Ecto neural progenitor cell (in vitro differentiated cells): ENCODE results near the gene PRKCZ.

Source experiments
- DNase-seq: peaks from one replicate; pipeline ENCODE4 v3.0.0-alpha.2; 2018; ENCODE audit warnings: low spot score

Gene PRKCZ

DNA sequence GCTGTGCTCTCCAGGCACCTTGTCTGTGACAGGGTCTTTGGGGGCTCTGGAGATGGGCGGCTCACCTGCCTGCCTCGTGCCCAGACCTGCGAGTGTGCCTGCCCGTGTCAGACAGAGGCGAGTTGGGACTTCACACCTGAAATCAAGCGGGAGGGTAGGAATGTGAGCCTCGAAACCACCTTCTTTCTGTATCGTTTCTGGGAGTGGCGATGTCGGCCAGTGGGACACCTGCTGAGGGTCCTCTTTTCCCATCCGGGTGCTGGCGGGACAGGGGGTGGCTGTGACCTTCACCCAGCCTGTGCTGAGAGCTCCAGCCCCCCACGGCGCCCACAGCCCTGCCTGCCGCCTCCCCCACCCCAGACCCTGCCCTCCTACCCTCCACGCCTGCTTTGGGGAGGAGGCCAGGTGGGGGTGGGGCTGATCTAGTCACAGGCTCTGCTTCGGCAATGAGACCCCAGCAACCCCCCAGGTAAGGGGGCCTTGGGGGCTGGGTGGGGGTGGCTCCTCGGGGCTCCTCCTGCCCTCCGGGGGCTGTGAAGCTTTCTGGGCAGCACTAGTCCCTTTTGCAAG, 160.0 kb downstream of the PRKCZ start:
- DNase-seq: no peak

DNA sequence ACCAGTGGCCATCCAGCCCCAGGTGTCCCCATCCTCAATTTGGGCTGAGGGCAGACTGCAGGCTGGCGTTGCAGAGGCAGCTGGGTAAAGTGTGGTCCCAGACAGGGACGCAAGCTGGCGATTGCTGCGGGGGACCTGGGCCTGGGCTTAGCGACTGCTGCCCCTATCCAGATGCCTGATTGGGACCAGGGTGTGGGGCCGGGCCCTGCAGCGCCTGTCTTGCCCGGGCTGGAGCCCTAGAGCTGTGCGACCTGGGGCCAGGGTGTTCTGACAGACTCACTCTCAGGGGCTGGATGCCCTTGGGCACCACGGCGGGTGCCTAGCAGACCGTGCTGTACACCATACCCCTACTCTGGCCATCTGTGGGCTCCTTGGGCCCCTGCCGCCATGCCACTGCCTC, 160.6 kb downstream of the PRKCZ start:
- DNase-seq: no peak

- DNase-seq: no peak
Observed at GRCh38 chr1:2212274-2212531, 162.0 kb downstream of the PRKCZ start.

DNA sequence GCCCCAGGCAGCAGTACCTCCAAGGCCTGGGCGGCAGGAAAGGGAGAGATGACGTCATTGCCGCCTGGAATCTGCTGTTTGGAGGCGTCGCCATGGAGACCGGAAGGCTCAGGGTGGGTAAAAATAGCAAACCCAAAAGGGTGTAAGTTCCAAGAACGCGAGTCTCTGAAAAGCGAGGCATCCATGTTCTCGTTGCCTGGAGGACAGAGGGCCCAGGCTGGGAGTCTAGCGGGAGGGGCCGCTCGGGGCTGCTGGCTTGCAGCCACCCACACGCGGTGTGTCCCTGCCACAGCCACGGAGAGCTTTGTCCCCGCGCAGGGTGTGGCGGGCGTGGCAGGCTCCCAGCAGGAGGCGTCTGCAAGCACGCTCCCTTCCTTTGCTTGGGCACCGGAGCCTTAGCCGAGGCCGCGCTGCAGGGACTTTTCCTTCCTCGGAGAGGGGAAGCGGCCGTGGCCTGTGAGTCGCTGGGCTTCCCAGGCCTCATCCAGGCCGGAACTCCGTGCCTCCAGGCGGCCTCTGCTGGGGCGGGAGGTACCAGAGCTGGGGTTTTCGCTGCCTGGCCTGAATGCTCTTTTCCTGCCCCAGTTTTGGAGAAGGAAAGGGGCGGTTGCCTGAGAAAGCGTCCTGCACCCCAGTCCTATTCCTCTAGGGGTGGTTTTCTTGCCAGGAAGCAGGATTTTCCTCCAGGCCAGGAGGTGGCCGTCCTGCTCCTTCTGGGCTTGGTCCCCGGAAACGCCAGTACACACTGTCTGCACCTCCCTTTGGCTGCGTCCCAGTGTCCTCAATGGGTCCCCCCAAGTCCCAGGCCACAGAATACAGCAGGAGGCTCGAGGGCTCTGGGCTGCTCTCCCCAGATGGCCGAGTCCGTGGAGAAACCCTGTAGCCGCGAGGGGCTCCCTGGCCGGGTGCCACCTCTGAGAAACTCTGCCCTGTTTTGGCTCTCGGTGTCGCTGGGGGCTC, 162.6 kb downstream of the PRKCZ start:
- DNase-seq: peak; percentile 90

GRCh38 chr1:2213576-2214505, 163.6 kb downstream of the PRKCZ start:
- no peak for DNase-seq

- no peak for DNase-seq
Observed at GRCh38 chr1:2214541-2215241, 164.5 kb downstream of the PRKCZ start.

DNA sequence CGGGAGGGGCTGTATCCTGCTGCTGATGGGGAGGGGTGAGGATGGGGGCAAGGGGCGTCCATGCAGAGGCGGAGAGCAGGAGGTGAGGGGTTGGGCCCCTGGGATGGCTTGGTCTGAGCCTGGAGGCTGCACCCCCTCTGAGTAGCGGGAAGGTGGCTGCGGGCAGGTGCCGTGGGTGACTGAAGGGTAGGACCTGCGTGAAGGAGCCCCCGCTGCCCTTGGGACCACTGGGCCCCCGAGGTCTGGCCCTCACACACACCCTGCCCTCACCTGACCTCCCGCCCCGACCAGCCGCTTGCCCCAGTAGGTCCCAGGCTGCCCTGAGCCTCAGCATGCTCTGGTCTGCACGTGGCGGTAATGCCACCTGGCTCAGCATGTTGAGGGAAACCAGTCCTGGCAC, 165.1 kb downstream of the PRKCZ start:
- DNase-seq: no peak

DNA sequence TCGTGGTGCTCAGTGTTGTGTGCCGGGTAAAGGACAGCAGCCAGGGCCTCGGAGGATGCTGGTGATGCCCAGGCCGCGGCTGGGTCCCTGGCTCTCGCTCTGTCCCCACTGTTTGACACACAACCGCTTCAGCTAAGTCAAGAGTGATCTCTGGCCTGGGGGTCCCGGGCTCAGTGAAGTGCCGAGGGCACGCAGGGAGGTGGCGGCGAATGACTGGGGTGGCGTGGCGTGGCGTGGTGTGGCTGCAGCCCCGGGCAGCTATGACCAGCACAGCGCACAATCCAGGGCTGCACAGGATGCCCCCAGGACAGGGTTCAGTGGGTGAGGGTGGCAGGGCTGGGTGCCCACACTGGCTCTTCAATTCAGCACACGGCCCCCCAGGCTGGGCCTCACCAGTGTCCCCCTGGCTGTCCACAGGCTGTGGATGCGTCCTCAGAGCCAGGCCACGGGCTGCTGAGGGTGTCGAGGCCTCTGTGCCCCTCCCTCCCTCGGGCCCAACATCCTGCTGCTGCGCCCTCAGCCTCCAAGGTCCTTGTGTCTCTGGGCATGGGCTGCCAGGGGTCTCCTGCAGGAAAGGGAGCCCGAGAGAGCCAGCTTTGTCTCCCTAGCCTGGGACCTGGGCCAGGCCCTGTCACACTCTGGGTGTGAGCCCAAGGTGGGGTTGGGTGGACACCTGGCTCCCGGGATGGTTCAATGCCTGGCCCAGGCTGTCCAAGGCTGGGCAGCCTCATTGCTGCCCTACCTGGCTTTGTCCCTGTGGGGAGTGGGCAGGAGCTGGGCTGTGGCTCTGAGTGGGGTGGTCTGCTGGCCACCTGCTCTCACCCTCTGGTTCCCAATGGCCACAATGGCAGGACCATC, 165.9 kb downstream of the PRKCZ start:
- no peak for DNase-seq

GRCh38 chr1:2216767-2217058, 166.5 kb downstream of the PRKCZ start:
- DNase-seq: no peak

GRCh38 chr1:2221271-2221670, 171.1 kb downstream of the PRKCZ start:
- DNase-seq: no peak

- no peak for DNase-seq
Observed at GRCh38 chr1:2224170-2224584, 174.0 kb downstream of the PRKCZ start.

GRCh38 chr1:2224631-2225428, 174.6 kb downstream of the PRKCZ start:
- DNase-seq: no peak

GRCh38 chr1:2226525-2227345, 176.5 kb downstream of the PRKCZ start:
- no peak for DNase-seq

- peak; percentile 99 for DNase-seq
Observed at GRCh38 chr1:2227346-2228156, 177.3 kb downstream of the PRKCZ start.

GRCh38 chr1:2228157-2228594, 178.0 kb downstream of the PRKCZ start, which contains the start of gene SKI:
TSS of gene SKI (plus strand) at chr1:2228319. CDS start at chr1:2228767, 448 bp downstream.
- DNase-seq: no peak

GRCh38 chr1:2228694-2229036, 178.5 kb downstream of the PRKCZ start:
- DNase-seq: no peak

- no peak for DNase-seq
Observed at GRCh38 chr1:2229037-2229864, 179.0 kb downstream of the PRKCZ start.
